ENCODE results near the gene SUSD6.
"Not testable (repeated sequence)": the region's sequence is repeated elsewhere in the genome, so short reads cannot be mapped to it uniquely, and the experiment has no call there.

SUSD6 gene

GRCh38 chr14:69591317-69591716 is 20.1 kb upstream of the SUSD6 start:
- DNase-seq (ENCODE audit: low read depth in 1 of 2, low spot score in 1 of 2), result no peak

- DNase-seq (ENCODE audit: low read depth in 1 of 2, low spot score in 1 of 2), result no peak
Measured at GRCh38 chr14:69593018-69593677, 18.2 kb upstream of the SUSD6 start.

GRCh38 chr14:69594846-69595245 is 16.6 kb upstream of the SUSD6 start:
- no peak for DNase-seq (ENCODE audit: low read depth in 1 of 2, low spot score in 1 of 2)

- no peak for DNase-seq (ENCODE audit: low read depth in 1 of 2, low spot score in 1 of 2)
Measured at GRCh38 chr14:69595336-69595735, 16.1 kb upstream of the SUSD6 start.

- DNase-seq (ENCODE audit: low read depth in 1 of 2, low spot score in 1 of 2), result not testable (repeated sequence)
Measured at GRCh38 chr14:69599431-69599830, 12.0 kb upstream of the SUSD6 start.

- no peak for DNase-seq (ENCODE audit: low read depth in 1 of 2, low spot score in 1 of 2)
Measured at GRCh38 chr14:69600304-69600891, 11.0 kb upstream of the SUSD6 start.

- DNase-seq (ENCODE audit: low read depth in 1 of 2, low spot score in 1 of 2), result no peak
Measured at GRCh38 chr14:69605738-69606137, 5.7 kb upstream of the SUSD6 start.

- DNase-seq (ENCODE audit: low read depth in 1 of 2, low spot score in 1 of 2), result no peak
Measured at GRCh38 chr14:69606258-69607184, 4.9 kb upstream of the SUSD6 start.

- DNase-seq (ENCODE audit: low read depth in 1 of 2, low spot score in 1 of 2), result no peak
Measured at GRCh38 chr14:69610020-69610873, 1.1 kb upstream of the SUSD6 start.

- no peak for DNase-seq (ENCODE audit: low read depth in 1 of 2, low spot score in 1 of 2)
Measured at GRCh38 chr14:69610874-69611171, 573 bp upstream of the SUSD6 start.

- DNase-seq (ENCODE audit: low read depth in 1 of 2, low spot score in 1 of 2), result peak in 1 of 2 donors; percentile 32
Measured at GRCh38 chr14:69612014-69612782, 802 bp downstream of the SUSD6 start.

- DNase-seq (ENCODE audit: low read depth in 1 of 2, low spot score in 1 of 2), result no peak
Measured at GRCh38 chr14:69612783-69613130, 1.4 kb downstream of the SUSD6 start.

GRCh38 chr14:69613312-69614073 is 2.1 kb downstream of the SUSD6 start:
- DNase-seq (ENCODE audit: low read depth in 1 of 2, low spot score in 1 of 2), result no peak

- no peak for DNase-seq (ENCODE audit: low read depth in 1 of 2, low spot score in 1 of 2)
Measured at GRCh38 chr14:69614592-69614991, 3.2 kb downstream of the SUSD6 start.

GRCh38 chr14:69615121-69615495 is 3.7 kb downstream of the SUSD6 start:
- DNase-seq (ENCODE audit: low read depth in 1 of 2, low spot score in 1 of 2), result no peak

- no peak for DNase-seq (ENCODE audit: low read depth in 1 of 2, low spot score in 1 of 2)
Measured at GRCh38 chr14:69615496-69616407, 4.4 kb downstream of the SUSD6 start.

GRCh38 chr14:69616408-69616773 is 5.0 kb downstream of the SUSD6 start:
- DNase-seq (ENCODE audit: low read depth in 1 of 2, low spot score in 1 of 2), result no peak

GRCh38 chr14:69617796-69618195 is 6.4 kb downstream of the SUSD6 start:
- no peak for DNase-seq (ENCODE audit: low read depth in 1 of 2, low spot score in 1 of 2)

GRCh38 chr14:69619012-69619411 is 7.6 kb downstream of the SUSD6 start:
- DNase-seq (ENCODE audit: low read depth in 1 of 2, low spot score in 1 of 2), result no peak
